Breast epithelium (tissue), 4 donors: Measurements from ENCODE around the gene HADH. TPM values are rescaled to one million over a fixed set of nuclear protein-coding genes. Genes with fewer than 3 reads are reported as not detected.
"Not testable (repeated sequence)": the region's sequence is repeated elsewhere in the genome, so short reads cannot be mapped to it uniquely, and the experiment has no call there.

Experiments
- DNase-seq, 2 donors: peaks; one replicate each; pipeline ENCODE4 v3.0.0-alpha.2; 2019; ENCODE audit warnings: low spot score in 2 of 2
- H3K27ac ChIP-seq, 2 donors: fragments of 200-600 bp; sonication (generic) in 1 of 2; one replicate each; pipeline ENCODE4 v1.5.1; 2016 to 2019; ENCODE audit warnings: mild to moderate bottlenecking in 1 of 2
- H3K27me3 ChIP-seq, 2 donors: fragments of 200-600 bp; sonication (generic) in 1 of 2; one replicate each; pipeline versions ENCODE4 v1.5.1 to v1.6.0; 2017 to 2019; ENCODE audit warnings: control low read depth in 1 of 2, mild to moderate bottlenecking in 1 of 2
- H3K36me3 ChIP-seq: fragments of 200-600 bp; one replicate; pipeline ENCODE4 v1.5.1; 2019
- H3K4me1 ChIP-seq, 2 donors: fragments of 200-600 bp; sonication (generic); one replicate each; pipeline ENCODE4 v1.5.1; 2016 to 2019; ENCODE audit warnings: control low read depth in 1 of 2
- H3K4me3 ChIP-seq, 3 donors: fragments of 200-600 bp; sonication (generic); 1 replicate in 2 of 3; 2 replicates in 1 of 3; pipeline ENCODE4 v1.5.1; 2016 to 2019; ENCODE audit warnings: mild to moderate bottlenecking in 3 of 3, moderate library complexity in 2 of 3
- H3K9me3 ChIP-seq, 2 donors: fragments of 200-600 bp; sonication (generic) in 1 of 2; one replicate each; pipeline ENCODE4 v1.5.1; 2016 to 2019; ENCODE audit warnings: control low read depth in 1 of 2
- POLR2A ChIP-seq: fragments of 450-650 bp; IDR thresholded peaks from one replicate; pipeline ENCODE4 v1.6.1; 2016; ENCODE audit warnings: antibody characterized with exemption, mild to moderate bottlenecking, moderate library complexity
- POLR2AphosphoS5 ChIP-seq, 3 donors: sonication (generic); formaldehyde crosslinking; IDR thresholded peaks; one replicate each; pipeline ENCODE4 v1.6.1; 2017; ENCODE audit warnings: antibody characterized with exemption in 3 of 3
- intact Hi-C: fragments of 100-400 bp; cut with DNase I; formaldehyde crosslinking; loops from one replicate; pipeline ENCODE4 v1.15.1; 2023; ENCODE audit warnings: low total_unique reads
- total RNA-seq, 3 donors: library from RNA; depleted of rRNA; stranded (reverse); fragments of >200 nt; gene quantifications; one replicate each; pipeline ENCODE4 v1.1.0, GENCODE V29; 2016
- TF ChIP-seq, protein P1 (sequence below), 3 donors: fragments of 450-650 bp; IDR thresholded peaks; one replicate each; pipeline ENCODE4 v1.5.1; 2016 to 2017; ENCODE audit warnings: antibody characterized with exemption in 3 of 3, mild to moderate bottlenecking in 3 of 3, moderate library complexity in 3 of 3

The HADH gene
- total RNA-seq, 3 donors from 2014 or later: 48.8 to 152 (median 77.7) TPM

DNA sequence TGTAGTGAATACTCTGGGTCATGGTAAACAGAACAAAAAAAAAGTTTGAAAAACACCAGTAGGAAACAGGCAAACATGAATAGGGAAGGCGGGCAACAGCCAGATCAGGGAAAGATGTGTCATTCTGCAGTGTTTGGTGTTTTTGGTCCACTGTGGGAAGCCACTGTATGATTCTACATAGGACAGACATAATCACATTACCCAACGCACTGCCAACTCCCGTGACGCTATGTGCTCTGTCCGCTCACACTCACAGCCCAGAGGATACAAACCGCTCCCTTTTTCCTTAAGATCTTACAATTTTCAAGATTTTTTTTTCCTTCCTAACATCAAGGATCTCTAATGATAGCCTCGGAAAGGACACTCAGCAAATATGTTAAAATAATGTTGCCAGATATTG is 59.3 kb downstream of the HADH start:
- DNase-seq: no peak
- H3K27me3 ChIP-seq: no peaks in the 10 kb centered on the region
- no peaks in the 10 kb centered on the region for H3K36me3 ChIP-seq
- no peaks in the 10 kb centered on the region for H3K9me3 ChIP-seq
- no peak overlapping the region for H3K27ac ChIP-seq
- TF ChIP-seq POLR2AphosphoS5 (IDR thresholded peaks at IDR 0.05) (no peak), POLR2A (no peak)
- TF ChIP-seq, protein P1, sequence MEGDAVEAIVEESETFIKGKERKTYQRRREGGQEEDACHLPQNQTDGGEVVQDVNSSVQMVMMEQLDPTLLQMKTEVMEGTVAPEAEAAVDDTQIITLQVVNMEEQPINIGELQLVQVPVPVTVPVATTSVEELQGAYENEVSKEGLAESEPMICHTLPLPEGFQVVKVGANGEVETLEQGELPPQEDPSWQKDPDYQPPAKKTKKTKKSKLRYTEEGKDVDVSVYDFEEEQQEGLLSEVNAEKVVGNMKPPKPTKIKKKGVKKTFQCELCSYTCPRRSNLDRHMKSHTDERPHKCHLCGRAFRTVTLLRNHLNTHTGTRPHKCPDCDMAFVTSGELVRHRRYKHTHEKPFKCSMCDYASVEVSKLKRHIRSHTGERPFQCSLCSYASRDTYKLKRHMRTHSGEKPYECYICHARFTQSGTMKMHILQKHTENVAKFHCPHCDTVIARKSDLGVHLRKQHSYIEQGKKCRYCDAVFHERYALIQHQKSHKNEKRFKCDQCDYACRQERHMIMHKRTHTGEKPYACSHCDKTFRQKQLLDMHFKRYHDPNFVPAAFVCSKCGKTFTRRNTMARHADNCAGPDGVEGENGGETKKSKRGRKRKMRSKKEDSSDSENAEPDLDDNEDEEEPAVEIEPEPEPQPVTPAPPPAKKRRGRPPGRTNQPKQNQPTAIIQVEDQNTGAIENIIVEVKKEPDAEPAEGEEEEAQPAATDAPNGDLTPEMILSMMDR (IDR thresholded peaks at IDR 0.05): no peak
- intact Hi-C loops: no loop called here
- H3K4me1 ChIP-seq: no peaks in the 10 kb centered on the region
- H3K4me3 ChIP-seq: no peak overlapping the region

DNA sequence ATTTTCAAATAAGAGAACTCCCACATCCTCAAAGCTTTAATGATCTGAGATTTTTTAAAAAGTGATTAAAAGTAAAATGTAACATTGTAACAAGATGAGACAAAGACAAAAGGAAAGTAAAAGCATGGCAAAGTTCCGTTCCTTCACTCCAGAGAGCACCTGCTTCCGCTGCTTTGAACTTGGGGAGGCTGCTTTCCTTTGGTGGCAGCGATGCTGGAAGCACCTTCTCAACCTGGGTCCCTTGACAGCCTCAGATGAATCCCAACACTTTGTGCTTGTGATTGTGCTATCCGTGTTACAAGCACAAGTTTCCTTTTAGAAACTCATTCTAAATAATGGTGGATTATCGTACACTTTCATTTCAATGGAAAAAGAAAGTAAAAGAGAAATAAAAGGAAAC is 59.7 kb downstream of the HADH start:
- DNase-seq: no peak
- intact Hi-C loops: no loop called here
- H3K36me3 ChIP-seq: no peaks in the 10 kb centered on the region
- H3K4me1 ChIP-seq: no peaks in the 10 kb centered on the region
- no peaks in the 10 kb centered on the region for H3K9me3 ChIP-seq
- no peaks in the 10 kb centered on the region for H3K27me3 ChIP-seq
- no peak overlapping the region for H3K4me3 ChIP-seq
- H3K27ac ChIP-seq: no peak overlapping the region
- TF ChIP-seq POLR2AphosphoS5 (IDR thresholded peaks at IDR 0.05) (no peak), POLR2A (no peak)
- TF ChIP-seq, protein P1 (IDR thresholded peaks at IDR 0.05): no peak

DNA sequence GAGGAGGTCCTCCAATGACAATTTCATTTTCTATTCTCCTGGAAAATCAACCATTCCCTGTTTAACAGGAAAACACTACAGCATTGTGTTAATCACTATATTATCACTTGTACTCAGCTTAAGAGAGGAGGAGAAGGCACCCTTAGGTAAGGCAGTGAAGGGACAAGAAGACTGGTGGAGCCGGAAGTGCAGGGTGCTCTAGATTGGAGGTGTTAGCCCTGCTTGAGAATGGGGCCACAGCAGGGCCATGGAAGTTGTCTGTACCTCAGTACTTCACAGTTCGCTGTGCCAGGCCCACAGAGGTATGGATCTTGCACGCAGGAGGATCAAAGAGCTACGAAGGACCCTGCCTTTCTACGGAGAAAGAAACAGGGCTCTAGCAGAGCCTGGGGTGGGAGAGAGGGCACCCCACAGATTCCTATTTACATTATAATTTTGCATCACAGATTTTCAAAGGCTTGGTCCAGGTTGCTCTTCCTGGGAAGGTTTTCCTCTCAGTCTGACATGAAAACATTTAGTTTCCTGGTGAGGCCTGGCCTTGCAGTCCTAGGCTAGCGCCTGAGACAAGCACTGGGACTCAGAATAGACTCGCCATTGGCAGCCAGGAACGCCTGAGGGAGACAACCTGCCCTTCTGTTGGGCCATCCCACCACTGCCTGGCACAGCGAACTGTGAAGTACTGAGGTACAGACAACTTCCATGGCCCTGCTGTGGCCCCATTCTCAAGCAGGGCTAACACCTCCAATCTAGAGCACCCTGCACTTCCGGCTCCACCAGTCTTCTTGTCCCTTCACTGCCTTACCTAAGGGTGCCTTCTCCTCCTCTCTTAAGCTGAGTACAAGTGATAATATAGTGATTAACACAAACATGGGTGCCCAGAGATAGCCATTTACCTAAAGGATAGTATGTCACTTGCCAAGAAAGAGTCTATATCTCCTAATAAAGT is 60.8 kb downstream of the HADH start:
- intact Hi-C loops, H3K9me3 ChIP-seq, H3K36me3 ChIP-seq, H3K27me3 ChIP-seq, H3K4me1 ChIP-seq, H3K27ac ChIP-seq, DNase-seq, H3K4me3 ChIP-seq: not testable (repeated sequence)

DNA sequence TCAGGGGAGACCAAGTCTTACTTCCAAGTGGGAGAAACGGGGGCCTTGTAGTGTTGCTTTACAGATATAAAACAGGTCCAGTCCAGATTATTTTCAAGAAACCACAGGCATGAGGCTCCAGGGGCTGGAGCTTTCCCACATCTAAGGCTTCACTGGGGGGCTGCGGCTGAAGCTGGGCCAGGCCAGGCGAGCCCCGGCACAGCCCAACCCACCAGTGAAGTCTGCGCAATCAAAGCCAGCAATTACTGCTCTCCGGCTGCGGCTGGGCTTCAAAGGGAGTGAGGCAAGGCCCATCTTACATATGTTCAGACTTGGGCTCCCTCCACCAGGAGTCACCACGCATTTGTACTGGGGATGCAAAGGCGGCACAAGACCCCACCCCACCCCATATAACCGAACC is 61.7 kb downstream of the HADH start:
- Histone ChIP-seq H3K27ac (no peak overlapping the region), H3K4me1 (no peaks in the 10 kb centered on the region), H3K4me3 (no peak overlapping the region), H3K9me3 (no peaks in the 10 kb centered on the region), H3K27me3 (no peaks in the 10 kb centered on the region), H3K36me3 (no peaks in the 10 kb centered on the region)
- TF ChIP-seq POLR2AphosphoS5 (IDR thresholded peaks at IDR 0.05): no peak
- no peak for TF ChIP-seq POLR2A
- TF ChIP-seq, protein P1 (IDR thresholded peaks at IDR 0.05): no peak
- intact Hi-C loops: no loop called here
- DNase-seq: no peak

DNA sequence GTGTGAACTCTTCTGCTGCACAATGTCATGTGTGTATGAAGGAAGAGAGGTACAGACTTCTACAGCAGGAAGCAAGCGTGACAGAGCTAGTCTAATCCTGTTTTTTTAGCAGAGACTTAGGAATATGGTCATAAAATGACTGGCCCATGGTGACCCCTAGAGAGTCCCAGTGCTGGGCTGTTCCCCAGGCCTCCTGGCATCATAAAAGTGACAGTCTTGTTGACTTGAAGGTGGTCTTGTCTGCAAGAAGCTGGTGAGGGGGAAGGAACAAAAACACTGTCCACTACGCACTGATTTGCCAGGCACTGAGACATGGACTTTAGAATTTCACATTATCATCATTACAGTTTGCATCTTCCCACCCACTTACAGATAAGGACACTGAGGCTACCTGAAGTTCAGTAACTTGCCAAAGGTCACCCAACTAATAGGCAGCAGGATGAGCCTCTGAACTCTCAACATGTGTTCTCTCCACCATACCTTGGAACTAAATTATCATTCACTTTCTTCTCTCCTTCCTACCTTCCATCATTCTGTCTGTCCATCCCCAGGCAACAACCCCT is 63.0 kb downstream of the HADH start:
- Histone ChIP-seq H3K27me3 (no peaks in the 10 kb centered on the region), H3K4me1 (no peaks in the 10 kb centered on the region), H3K4me3 (no peak overlapping the region), H3K36me3 (no peaks in the 10 kb centered on the region), H3K27ac (no peak overlapping the region), H3K9me3 (no peaks in the 10 kb centered on the region)
- TF ChIP-seq POLR2AphosphoS5 (IDR thresholded peaks at IDR 0.05): no peak
- TF ChIP-seq POLR2A: no peak
- TF ChIP-seq, protein P1 (IDR thresholded peaks at IDR 0.05): no peak
- intact Hi-C loops: no loop called here
- no peak for DNase-seq
